ENCODE measurements around the gene ARL8A.
"Not testable (repeated sequence)": the region's sequence is repeated elsewhere in the genome, so short reads cannot be mapped to it uniquely, and the experiment has no call there.

The ARL8A gene

DNA sequence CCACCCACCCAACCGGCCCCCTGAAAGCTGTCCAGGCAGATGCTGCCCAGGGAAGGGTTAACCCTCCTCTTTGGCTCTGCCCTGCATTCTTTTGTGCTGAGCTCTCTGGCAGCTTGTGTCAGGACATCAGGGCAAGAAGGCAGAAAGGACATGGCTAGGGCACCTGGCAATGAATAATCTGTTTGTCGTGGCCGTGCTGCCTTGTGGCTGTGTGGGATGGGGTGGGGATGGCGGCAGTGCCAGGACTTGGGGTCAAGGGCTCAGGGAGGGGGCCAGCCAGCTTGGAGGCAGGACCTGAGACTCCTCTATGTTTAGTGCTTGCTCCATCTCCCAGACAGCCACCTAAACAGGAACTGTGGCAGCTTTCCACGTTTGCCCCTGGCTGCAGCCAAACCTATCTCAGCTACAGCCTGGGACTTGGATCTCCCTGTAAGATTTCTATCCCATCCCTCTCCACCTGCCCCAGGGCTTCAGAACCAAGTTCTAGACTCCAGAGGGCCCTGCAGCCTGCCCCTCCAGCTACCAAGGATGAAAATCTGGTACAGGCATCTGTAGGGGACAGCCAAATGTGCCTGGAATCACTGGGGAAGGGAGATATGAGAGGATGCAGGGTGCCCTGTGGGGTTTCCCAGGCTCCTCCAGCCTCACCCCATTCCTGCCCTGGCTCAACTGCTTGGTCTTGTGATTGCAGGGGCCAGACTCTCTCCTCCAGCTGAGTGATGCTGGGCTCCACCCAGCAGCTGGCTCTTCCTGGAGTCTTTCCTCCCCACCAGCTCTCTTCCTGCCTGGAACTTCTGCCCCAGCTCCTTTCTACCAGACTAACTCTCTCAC, 31.5 kb downstream of the ARL8A start:
- DNase-seq (ENCODE audit: low spot score) = no peak

DNA sequence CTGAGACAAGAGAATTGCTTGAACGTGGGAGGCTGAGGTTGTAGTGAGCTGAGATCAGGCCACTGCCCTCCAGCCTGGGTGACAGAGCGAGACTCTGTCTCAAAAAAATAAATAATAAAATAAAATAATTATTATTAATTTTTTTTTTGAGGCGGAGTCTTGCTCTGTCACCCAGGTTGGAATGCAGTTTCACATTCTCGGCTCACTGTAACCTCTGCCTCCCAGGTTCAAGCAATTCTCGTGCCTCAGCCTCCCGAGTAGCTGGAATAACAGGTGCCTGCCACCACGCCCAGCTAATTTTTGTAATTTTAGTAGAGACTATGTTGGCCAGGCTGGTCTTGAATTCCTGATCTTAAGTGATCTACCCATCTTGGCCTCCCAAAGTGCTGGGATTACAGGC, 32.9 kb downstream of the ARL8A start:
- DNase-seq (ENCODE audit: low spot score) = not testable (repeated sequence)

- no peak for DNase-seq (ENCODE audit: low spot score)
Measured at GRCh38 chr1:202110977-202111376, 33.6 kb downstream of the ARL8A start.

DNA sequence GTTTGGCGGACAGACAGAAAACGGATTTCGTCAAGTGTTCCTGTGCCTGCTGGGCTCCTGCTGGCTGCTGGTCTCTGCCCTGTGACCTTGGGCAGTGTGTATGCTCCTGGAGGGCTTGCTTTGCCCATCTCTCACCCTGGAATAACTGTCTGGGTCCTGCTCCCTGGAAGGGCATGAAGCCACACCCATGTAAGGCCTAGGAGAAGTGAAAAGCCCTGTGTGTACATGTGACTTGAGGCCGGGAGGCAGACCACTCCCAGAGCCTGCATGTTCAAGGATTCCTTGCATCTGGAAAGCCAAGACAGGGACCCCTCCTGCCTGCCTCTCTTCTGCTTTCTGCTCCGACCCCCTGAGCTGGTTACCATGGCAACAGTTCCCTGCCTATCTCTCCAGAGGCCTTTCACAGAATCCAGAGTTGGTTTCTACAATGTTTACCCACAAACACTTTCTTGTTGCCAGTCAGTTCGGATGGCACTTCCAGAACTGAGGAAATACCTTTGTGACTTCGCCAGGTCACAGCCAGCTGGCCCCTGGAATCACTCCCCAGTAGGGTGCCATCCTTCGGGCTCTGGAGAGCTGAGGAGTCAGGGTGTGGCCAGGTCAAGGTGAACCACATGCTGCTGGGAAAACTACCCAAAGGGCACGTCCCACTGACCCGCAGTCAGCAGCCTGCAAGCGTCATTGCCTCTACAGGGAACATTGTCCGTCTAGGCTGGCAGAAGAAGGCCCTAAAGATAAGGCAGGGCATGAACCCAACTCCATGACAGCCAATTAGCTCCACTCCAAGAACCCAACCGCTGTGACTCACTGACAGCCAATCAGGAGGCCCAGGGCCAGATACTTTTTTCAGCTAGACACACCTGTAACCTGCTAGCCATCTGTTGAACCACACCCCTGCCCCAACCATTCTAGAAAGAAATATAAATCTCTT, 36.5 kb downstream of the ARL8A start:
- no peak for DNase-seq (ENCODE audit: low spot score)

- no peak for DNase-seq (ENCODE audit: low spot score)
Measured at GRCh38 chr1:202107321-202107761, 37.2 kb downstream of the ARL8A start.

DNA sequence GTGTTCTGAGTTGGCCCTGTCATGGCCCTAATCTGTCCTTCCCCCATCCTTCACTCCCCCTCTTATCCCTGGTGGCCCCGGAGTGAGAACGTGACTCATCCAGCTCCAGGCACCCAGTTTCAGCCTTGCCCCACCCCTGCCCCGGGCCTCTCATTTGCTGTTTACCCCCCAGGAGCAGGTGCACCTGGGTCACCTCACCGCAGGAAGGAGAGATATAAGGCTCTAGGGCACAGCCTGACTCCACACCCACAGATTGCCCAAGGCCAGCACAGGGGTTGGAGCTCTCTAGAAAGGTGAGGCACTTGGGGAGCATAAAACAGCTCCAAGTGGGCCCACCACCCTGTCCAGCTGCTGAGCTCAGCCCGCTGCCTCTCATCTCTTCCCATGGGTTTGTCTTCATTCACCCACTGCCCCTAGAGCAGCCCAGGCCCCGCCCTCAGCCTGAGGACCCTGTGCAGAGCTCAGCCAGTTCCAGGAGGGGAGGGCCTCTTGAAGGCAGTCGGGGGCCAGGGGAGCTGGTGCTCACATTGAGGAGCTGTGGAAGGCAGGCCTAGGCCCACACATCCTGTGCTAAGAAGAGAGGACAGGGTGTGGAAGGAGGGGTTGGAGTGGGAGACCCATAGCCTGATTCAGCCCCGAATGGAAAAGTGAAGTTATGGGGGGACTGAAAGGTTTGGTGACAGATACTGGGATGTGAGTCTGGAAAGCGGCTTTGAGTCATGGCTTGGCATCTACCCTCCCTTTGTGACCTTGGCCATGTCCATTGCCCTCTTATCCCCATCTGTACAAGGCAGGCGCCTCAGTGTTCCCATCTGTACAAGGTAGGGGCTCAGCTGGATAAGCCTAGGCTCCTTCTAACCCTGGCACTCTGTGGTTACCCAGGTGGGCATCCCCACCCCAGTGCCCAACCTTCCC, 37.9 kb downstream of the ARL8A start:
- no peak for DNase-seq (ENCODE audit: low spot score)

GRCh38 chr1:202105571-202106339, 38.8 kb downstream of the ARL8A start:
- DNase-seq (ENCODE audit: low spot score) = no peak

DNA sequence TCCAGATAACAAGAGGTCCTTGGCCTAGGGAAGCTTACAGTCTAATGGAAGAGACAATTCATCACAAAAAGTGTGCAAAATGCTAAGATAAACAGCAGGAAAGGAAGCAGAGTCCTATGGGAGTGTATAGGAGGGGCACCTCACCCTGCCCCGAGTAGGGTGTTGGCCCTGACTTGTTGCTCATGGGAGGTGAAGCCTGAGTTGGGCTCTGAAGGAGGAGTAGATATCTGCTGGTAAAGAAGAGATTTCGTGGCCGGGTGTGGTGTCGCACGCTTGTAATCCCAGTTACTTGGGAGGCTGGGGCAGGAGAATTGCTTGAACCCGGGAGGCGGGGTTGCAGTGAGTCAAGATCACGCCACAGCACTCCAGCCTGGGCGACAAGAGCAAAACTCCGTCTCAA, 40.5 kb downstream of the ARL8A start:
- DNase-seq (ENCODE audit: low spot score) = no peak

DNA sequence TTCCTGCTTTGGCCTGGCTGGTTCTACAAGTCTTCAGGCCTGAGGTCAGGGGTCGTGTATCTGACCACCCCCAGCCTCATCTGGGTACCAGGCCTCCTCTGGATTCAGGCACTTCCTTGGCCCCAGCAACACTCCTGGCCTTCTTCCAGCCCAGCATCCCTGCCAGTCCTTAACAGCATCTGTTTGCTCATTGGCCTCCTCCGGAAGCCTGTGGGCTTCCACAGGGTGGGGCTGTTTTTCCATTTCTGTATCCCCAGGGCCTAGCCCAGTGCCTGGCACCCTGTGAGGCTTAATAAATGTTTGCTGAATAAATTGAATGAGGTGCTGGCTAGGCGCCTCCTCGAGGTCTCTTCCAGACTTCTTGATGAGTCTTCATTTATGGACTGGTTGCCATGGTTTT, 43.4 kb downstream of the ARL8A start:
- no peak for DNase-seq (ENCODE audit: low spot score)

DNA sequence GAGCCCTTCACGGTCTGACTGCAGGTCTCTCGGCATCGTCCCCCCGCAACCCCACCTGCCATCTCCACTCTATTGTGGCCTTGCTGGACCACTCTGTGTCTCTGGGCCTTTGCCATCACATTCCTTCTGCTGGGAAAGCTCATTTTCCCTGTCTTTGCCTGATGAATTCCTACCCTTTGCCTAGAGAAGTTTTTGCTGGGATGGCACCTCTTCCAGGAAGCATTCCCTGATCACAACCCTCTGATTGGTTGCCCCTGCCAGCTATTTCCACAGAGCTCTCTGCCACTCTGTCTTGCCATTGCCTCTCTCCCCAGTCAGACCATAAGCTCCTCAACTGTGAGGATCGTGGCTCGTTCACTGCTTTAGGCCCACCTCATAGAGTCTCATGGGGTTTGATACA, 50.7 kb downstream of the ARL8A start:
- DNase-seq (ENCODE audit: low spot score) = no peak

GRCh38 chr1:202090994-202091393, 53.5 kb downstream of the ARL8A start:
- DNase-seq (ENCODE audit: low spot score) = no peak

DNA sequence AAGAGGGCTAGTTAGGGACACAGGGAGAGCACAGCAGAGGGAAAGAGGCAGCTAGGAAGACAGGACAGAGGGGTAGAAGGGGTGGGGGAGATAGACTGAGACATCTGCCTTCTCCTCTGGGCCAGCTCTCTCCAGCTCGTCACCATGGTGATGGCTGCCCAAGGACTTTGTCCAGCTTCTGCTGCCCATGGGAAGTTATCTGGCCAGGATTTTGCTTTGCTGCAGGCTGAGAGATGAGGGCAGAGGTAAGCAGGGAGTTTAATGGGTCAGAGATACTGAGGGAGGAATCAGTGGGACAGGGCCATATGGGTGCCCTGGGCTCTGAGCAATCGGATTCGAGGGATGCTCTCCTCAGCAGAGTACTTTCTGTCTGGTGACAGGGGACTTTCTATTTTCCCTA, 56.3 kb downstream of the ARL8A start:
- DNase-seq (ENCODE audit: low spot score) = no peak

DNA sequence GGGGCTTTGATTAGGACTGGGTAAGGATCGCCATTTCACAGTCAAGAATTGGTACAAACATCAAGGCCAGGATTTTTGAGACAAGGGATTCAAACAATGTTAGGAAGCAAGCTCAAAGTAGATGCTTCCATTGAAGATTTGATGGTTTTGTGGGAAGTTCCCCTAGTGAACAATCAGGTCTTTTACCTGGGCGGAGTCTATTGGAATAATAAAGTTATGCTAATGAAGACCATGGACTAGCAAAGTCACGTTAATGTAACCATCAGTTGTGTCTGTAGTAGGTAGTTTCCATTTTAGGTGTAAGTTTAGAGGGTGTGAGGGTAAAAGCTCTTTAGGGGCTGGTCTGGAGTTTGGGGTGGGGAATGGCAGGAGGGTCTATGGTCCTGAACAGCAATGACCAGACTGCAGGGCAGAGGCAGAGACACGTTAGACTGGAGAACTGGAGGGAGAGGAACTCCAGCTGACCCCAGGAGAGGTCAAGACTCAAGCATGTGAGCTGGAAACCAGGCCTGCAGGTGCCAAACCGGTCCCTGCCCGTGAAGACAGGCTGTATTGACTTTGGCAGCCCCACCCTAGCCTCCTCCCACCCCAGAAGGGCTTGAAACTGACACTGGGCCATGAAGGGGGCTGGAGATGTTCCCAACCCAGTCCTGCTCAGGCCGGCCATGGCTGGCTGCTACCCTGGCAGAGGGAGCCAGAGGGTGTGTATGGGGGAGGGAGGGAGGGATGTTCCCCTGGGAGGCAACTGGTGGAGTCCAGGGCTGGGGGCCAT, 57.8 kb downstream of the ARL8A start:
- no peak for DNase-seq (ENCODE audit: low spot score)

DNA sequence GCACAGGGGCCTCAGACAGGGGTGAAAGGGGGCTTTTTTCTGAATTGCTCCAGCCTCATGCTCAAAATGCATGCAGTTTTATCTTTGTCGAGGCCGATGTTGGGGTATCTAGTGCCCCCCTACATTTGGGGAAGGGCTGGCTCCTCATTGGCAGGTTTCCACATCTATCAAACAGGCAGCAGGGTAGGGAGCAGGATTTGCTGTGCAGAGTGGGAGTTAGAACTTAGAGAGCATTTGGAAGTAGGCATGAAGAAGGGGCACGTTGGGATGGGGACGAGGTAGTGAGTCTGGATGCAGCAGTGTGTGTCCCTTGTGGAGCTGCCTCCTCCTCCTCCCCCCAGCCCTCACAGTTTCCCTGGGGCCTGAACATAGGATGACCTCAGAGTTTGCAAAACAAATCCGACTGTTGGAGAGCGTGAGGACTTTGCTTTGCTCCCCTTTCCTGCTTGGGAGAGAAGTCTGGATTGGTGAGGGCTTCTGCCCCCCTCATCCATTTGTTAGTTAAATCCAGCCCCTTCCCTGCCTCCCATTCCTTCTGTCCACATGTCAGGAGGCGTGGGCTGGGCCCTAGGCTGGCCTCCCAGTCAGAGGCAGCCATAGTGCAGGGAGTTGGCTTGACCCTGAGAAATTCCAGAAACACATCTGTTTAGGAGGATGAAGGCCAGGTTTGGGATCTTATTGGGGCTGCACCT, 58.7 kb downstream of the ARL8A start:
- no peak for DNase-seq (ENCODE audit: low spot score)

GRCh38 chr1:202084791-202085681, 59.5 kb downstream of the ARL8A start:
- no peak for DNase-seq (ENCODE audit: low spot score)
